CD14-positive monocyte (primary cell): ENCODE measurements around the gene ALG1. TPM values are rescaled to one million over a fixed set of nuclear protein-coding genes. Genes with fewer than 3 reads are reported as not detected.
"Not testable (repeated sequence)": the region's sequence is repeated elsewhere in the genome, so short reads cannot be mapped to it uniquely, and the experiment has no call there.

Experiments
- DNase-seq, 3 donors: peaks; one replicate each; pipeline ENCODE4 v3.0.0-alpha.2; 2011 to 2022
- H2AFZ ChIP-seq: 2 replicates; pipeline ENCODE4 v1.6.0; 2012; ENCODE audit warnings: mild to moderate bottlenecking, low read depth, low read length, inconsistent platforms; ENCODE audit not compliant: insufficient read depth, poor library complexity, severe bottlenecking
- H3K27ac ChIP-seq, 2 donors: 1 replicate in 1 of 2; 2 replicates in 1 of 2; pipeline ENCODE4 v1.5.1; 2012 to 2013; ENCODE audit warnings: low read length in 2 of 2, control low read depth in 1 of 2, inconsistent platforms in 1 of 2, low read depth in 1 of 2, mild to moderate bottlenecking in 1 of 2
- H3K27me3 ChIP-seq, 2 donors: one replicate each; pipeline versions ENCODE4 v1.6.0 to v1.6.1; 2011 to 2013; ENCODE audit warnings: low read length in 2 of 2; ENCODE audit not compliant: control insufficient read depth in 2 of 2, insufficient read depth in 2 of 2
- H3K36me3 ChIP-seq, 2 donors: replicated peaks in 1 of 2; 1 replicate in 1 of 2; 2 replicates in 1 of 2; pipeline versions ENCODE4 v1.5.1 to v1.6.1; 2012 to 2013; ENCODE audit warnings: low read length in 2 of 2, control low read depth in 1 of 2, inconsistent platforms in 1 of 2, mild to moderate bottlenecking in 1 of 2; ENCODE audit not compliant: insufficient read depth in 2 of 2, control insufficient read depth in 1 of 2
- H3K4me1 ChIP-seq, 2 donors: 1 replicate in 1 of 2; 2 replicates in 1 of 2; pipeline versions ENCODE4 v1.5.1 to v1.6.1; 2012 to 2013; ENCODE audit warnings: low read length in 2 of 2, control low read depth in 1 of 2, inconsistent platforms in 1 of 2, mild to moderate bottlenecking in 1 of 2, moderate library complexity in 1 of 2; ENCODE audit not compliant: insufficient read depth in 2 of 2, control insufficient read depth in 1 of 2
- H3K4me2 ChIP-seq: replicated peaks from 2 replicates; pipeline ENCODE3; 2012; ENCODE audit warnings: low read length, moderate library complexity, mild to moderate bottlenecking; ENCODE audit not compliant: poor library complexity, severe bottlenecking; ENCODE audit errors: extremely low read depth
- H3K4me3 ChIP-seq, 3 experiments: fragments of 200-600 bp in 1 of 3; sonication (generic) in 1 of 3; replicated peaks in 1 of 3; 1 replicate in 2 of 3; 2 replicates in 1 of 3; pipeline ENCODE4 v1.5.1; 2011 to 2013; ENCODE audit warnings: low read length in 3 of 3, mild to moderate bottlenecking in 3 of 3, control low read depth in 2 of 3, low read depth in 2 of 3, inconsistent platforms in 1 of 3, moderate library complexity in 1 of 3
- H3K79me2 ChIP-seq: 2 replicates; pipeline ENCODE4 v1.6.0; 2012; ENCODE audit warnings: mild to moderate bottlenecking, control low read depth, inconsistent platforms, low read length, moderate library complexity; ENCODE audit not compliant: insufficient read depth
- H3K9ac ChIP-seq: 2 replicates; pipeline ENCODE4 v1.6.0; 2017; ENCODE audit warnings: low read length, mild to moderate bottlenecking; ENCODE audit not compliant: insufficient read depth, poor library complexity, severe bottlenecking
- H3K9me3 ChIP-seq, 2 donors: replicated peaks in 1 of 2; 1 replicate in 1 of 2; 2 replicates in 1 of 2; pipeline versions ENCODE4 v1.5.1 to v1.6.1; 2012 to 2013; ENCODE audit warnings: low read length in 2 of 2, control low read depth in 1 of 2; ENCODE audit not compliant: control insufficient read depth in 1 of 2, insufficient read depth in 1 of 2
- H4K20me1 ChIP-seq: 2 replicates; pipeline ENCODE4 v1.6.0; 2012; ENCODE audit warnings: mild to moderate bottlenecking, low read length, control low read depth, moderate library complexity; ENCODE audit not compliant: insufficient read depth
- H3K27ac Mint-ChIP-seq, 7 donors: one replicate each; pipeline ENCODE4 v1.8.0; 2020; ENCODE audit warnings: mild to moderate bottlenecking in 7 of 7, mixed read lengths in 7 of 7, moderate library complexity in 6 of 7, inconsistent platforms in 2 of 7
- H3K27me3 Mint-ChIP-seq, 3 donors: one replicate each; pipeline ENCODE4 v1.8.0; 2021 to 2022; ENCODE audit warnings: low read depth in 3 of 3, mild to moderate bottlenecking in 3 of 3, mixed read lengths in 3 of 3, moderate library complexity in 3 of 3, inconsistent platforms in 1 of 3
- H3K36me3 Mint-ChIP-seq, 2 donors: one replicate each; pipeline ENCODE4 v1.8.0; 2020; ENCODE audit warnings: mixed read lengths in 2 of 2, inconsistent platforms in 1 of 2, mild to moderate bottlenecking in 1 of 2
- H3K4me1 Mint-ChIP-seq: one replicate; pipeline ENCODE4 v1.8.0; 2020; ENCODE audit warnings: mild to moderate bottlenecking, mixed read lengths
- H3K4me3 Mint-ChIP-seq, 2 donors: one replicate each; pipeline ENCODE4 v1.8.0; 2020; ENCODE audit warnings: mild to moderate bottlenecking in 2 of 2, mixed read lengths in 2 of 2, moderate library complexity in 1 of 2
- H3K9me3 Mint-ChIP-seq, 7 donors: one replicate each; pipeline ENCODE4 v1.8.0; 2020 to 2022; ENCODE audit warnings: mixed read lengths in 7 of 7, mild to moderate bottlenecking in 6 of 7, moderate library complexity in 6 of 7, inconsistent platforms in 2 of 7
- CTCF ChIP-seq: fragments of 200-600 bp; IDR thresholded peaks from one replicate; pipeline ENCODE4 v1.8.0; 2022; ENCODE audit warnings: antibody characterized with exemption, mild to moderate bottlenecking
- WGBS: methylation state at CpG from one replicate; pipeline ENCODE4 v1.1.5; 2013; ENCODE audit warnings: missing lambda C conversion rate; ENCODE audit not compliant: insufficient coverage; 5-methylcytosine and 5-hydroxymethylcytosine counted together
- intact Hi-C, 2 donors: fragments of 100-400 bp; cut with micrococcal nuclease; formaldehyde crosslinking; loops; one replicate each; pipeline versions ENCODE4 v1.15.0 to v1.15.1; 2023
- polyA plus RNA-seq, 3 donors: library from polyadenylated mRNA; depleted of rRNA in 1 of 3; unstranded in 2 of 3; stranded (reverse) in 1 of 3; fragments of 300-500 nt in 2 of 3; fragments of >200 nt in 1 of 3; fragmentation: Illumina TruSeq in 2 of 3; gene quantifications; 1 replicate in 2 of 3; 2 replicates in 1 of 3; pipeline ENCODE4 v1.2.3, GENCODE V29; 2012 to 2021

Gene ALG1
- polyA plus RNA-seq, 3 donors: 9.3 to 31.0 (median 25.2) TPM

GRCh38 chr16:5108505-5109158, 37.0 kb downstream of the ALG1 start:
- 93% methylated on average over 19 of the region's 27 CpGs for WGBS
- Histone ChIP-seq H3K9me3 (no peaks in the 10 kb centered on the region), H3K27ac (no peak overlapping the region), H3K9ac (no peak overlapping the region), H3K79me2 (no peaks in the 10 kb centered on the region), H3K27me3 (no peaks in the 10 kb centered on the region), H2AFZ (no peak overlapping the region), H3K36me3 (no peaks in the 10 kb centered on the region), H4K20me1 (no peaks in the 10 kb centered on the region), H3K4me1 (no peaks in the 10 kb centered on the region), H3K4me2 (no peak overlapping the region), H3K4me3 (no peak overlapping the region)
- intact Hi-C loops: no loop called here
- TF ChIP-seq CTCF: no peak
- no peak overlapping the region for H3K27ac Mint-ChIP-seq
- peaks cover 0 to 6% (median 0%) of the 10 kb centered on the region in 7 donors for H3K9me3 Mint-ChIP-seq
- H3K4me1 Mint-ChIP-seq: peaks cover 3% of the 10 kb centered on the region
- H3K27me3 Mint-ChIP-seq: peaks cover 16 to 27% (median 16%) of the 10 kb centered on the region in 3 donors
- no peaks in the 10 kb centered on the region for H3K36me3 Mint-ChIP-seq
- no peak overlapping the region for H3K4me3 Mint-ChIP-seq
- DNase-seq: no peak

- H3K36me3 Mint-ChIP-seq, H3K27ac Mint-ChIP-seq: not testable (repeated sequence)
These were observed 39.3 kb downstream of the ALG1 start for GRCh38 chr16:5110933-5111332.

GRCh38 chr16:5116780-5117295, 45.2 kb downstream of the ALG1 start:
- H3K36me3 Mint-ChIP-seq, H4K20me1 ChIP-seq, H3K9me3 Mint-ChIP-seq, H3K9me3 ChIP-seq, H3K27ac ChIP-seq, H3K4me2 ChIP-seq, H3K79me2 ChIP-seq, H3K36me3 ChIP-seq, H3K4me3 ChIP-seq, H3K27ac Mint-ChIP-seq, H2AFZ ChIP-seq, H3K4me1 Mint-ChIP-seq, H3K4me1 ChIP-seq, DNase-seq, intact Hi-C loops, H3K9ac ChIP-seq: not testable (repeated sequence)
- peaks cover 0 to 18% of the 10 kb centered on the region in 2 donors for H3K27me3 ChIP-seq
- Mint-ChIP-seq H3K4me3 (peak overlapping the region in 1 of 2 donors; percentile 50), H3K27me3 (peaks cover 48 to 64% (median 49%) of the 10 kb centered on the region in 3 donors)
- 65% methylated on average over 6 of the region's 10 CpGs for WGBS

More at GRCh38 chr16:5110933-5111332, 39.3 kb downstream of the ALG1 start:
- H3K4me3 Mint-ChIP-seq, H3K27me3 ChIP-seq, H3K4me1 ChIP-seq, H3K4me2 ChIP-seq, H3K9ac ChIP-seq, H3K4me3 ChIP-seq, H3K4me1 Mint-ChIP-seq, H4K20me1 ChIP-seq, H3K36me3 ChIP-seq, H3K27ac ChIP-seq, H3K79me2 ChIP-seq, DNase-seq, H2AFZ ChIP-seq, intact Hi-C loops, H3K9me3 Mint-ChIP-seq, H3K9me3 ChIP-seq: not testable (repeated sequence)
- WGBS: 94% methylated on average over 2 of the region's 10 CpGs
- H3K27me3 Mint-ChIP-seq: peaks cover 14 to 35% (median 20%) of the 10 kb centered on the region in 3 donors
